Lower leg skin (tissue), 3 donors: ENCODE data around the gene MEIOB.

ENCODE experiments used
- POLR2A ChIP-seq, 2 donors: fragments of 450-650 bp; IDR thresholded peaks; one replicate each; pipeline ENCODE4 v1.6.1; 2016 to 2017; ENCODE audit warnings: antibody characterized with exemption in 2 of 2, mild to moderate bottlenecking in 1 of 2, moderate library complexity in 1 of 2
- TF ChIP-seq, protein P1 (sequence below), 3 donors: fragments of 450-650 bp; IDR thresholded peaks; one replicate each; pipeline ENCODE4 v1.5.1; 2016; ENCODE audit warnings: antibody characterized with exemption in 3 of 3, mild to moderate bottlenecking in 3 of 3, moderate library complexity in 2 of 3

DNA sequence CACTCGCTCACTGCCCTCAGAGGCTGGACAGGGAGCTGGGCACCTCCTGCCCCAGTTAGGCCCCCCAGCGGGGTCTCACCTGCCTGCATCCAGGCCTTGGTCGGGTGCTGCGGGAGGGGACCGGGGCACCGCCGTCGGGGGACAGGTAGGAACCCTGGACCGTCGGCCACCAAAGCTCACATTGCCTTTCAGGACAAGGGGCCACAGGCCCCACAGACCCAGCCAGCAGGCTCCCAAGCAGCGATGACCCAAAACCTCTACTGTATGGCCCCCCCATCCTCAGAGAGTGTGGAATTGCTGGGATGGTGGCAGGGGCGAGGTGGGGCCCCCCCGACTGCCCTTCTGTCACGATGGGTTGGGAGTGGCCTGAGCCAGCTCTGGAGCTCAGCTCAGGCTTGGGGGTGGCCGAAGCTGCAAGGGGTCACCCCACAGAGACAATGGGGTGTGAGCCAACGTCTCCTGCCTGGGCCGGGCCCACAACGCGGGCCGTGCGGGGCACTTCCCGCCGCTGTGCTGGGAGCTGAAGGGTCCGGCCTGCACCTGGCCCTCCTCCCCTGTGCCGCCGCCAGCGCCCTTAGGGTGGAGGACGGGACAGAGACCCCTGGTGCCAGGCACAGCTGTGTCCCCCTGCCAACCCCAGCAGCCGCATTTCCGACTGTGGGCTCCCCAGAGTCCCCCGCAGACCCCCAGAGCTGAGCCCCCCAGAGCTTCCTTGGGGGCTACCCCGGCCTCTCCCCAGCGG is 79.0 kb downstream of the MEIOB start:
- TF ChIP-seq, protein P1, sequence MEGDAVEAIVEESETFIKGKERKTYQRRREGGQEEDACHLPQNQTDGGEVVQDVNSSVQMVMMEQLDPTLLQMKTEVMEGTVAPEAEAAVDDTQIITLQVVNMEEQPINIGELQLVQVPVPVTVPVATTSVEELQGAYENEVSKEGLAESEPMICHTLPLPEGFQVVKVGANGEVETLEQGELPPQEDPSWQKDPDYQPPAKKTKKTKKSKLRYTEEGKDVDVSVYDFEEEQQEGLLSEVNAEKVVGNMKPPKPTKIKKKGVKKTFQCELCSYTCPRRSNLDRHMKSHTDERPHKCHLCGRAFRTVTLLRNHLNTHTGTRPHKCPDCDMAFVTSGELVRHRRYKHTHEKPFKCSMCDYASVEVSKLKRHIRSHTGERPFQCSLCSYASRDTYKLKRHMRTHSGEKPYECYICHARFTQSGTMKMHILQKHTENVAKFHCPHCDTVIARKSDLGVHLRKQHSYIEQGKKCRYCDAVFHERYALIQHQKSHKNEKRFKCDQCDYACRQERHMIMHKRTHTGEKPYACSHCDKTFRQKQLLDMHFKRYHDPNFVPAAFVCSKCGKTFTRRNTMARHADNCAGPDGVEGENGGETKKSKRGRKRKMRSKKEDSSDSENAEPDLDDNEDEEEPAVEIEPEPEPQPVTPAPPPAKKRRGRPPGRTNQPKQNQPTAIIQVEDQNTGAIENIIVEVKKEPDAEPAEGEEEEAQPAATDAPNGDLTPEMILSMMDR (IDR thresholded peaks at IDR 0.05) = no peak
- no peak for TF ChIP-seq POLR2A (IDR thresholded peaks at IDR 0.05)
